ENCODE measurements around the gene LCN2. TPM values are rescaled to one million over a fixed set of nuclear protein-coding genes. Genes with fewer than 3 reads are reported as not detected.
"Not testable (repeated sequence)": the region's sequence is repeated elsewhere in the genome, so short reads cannot be mapped to it uniquely, and the experiment has no call there.

Gene LCN2
- total RNA-seq, 4 donors from 2014 or later = 0.58 to 222 (median 1.4) TPM; not detected in 1

- Histone ChIP-seq H3K9me3 (no peaks in the 10 kb centered on the region), H3K4me3 (no peak overlapping the region), H3K27ac (peak overlapping the region in 1 of 4 donors; percentile 38), H3K36me3 (peaks cover 0 to 67% of the 10 kb centered on the region in 2 donors), H3K4me1 (peaks cover 0 to 32% (median 0%) of the 10 kb centered on the region in 3 donors), H3K27me3 (no peaks in the 10 kb centered on the region)
- TF ChIP-seq POLR2AphosphoS5 (IDR thresholded peaks at IDR 0.05) = no peak
- TF ChIP-seq POLR2A (IDR thresholded peaks at IDR 0.05) = no peak
- TF ChIP-seq EP300 (IDR thresholded peaks at IDR 0.05) = no peak
- no peak for TF ChIP-seq CTCF (IDR thresholded peaks at IDR 0.05)
- ATAC-seq = no peak
- 57 to 58% methylated on average over 5 to 9 of the region's 15 CpGs for WGBS, 2 donors (ENCODE audit: low coverage in 1 of 2)
Measured at GRCh38 chr9:128108269-128109049, 40.8 kb upstream of the LCN2 start.

- 58 to 71% methylated on average over 11 of the region's 20 CpGs for WGBS, 2 donors (ENCODE audit: low coverage in 1 of 2)
- ATAC-seq = no peak
- Histone ChIP-seq H3K4me3 (no peak overlapping the region), H3K4me1 (peaks cover 0 to 25% (median 0%) of the 10 kb centered on the region in 3 donors), H3K27me3 (no peaks in the 10 kb centered on the region), H3K36me3 (peaks cover 0 to 67% of the 10 kb centered on the region in 2 donors), H3K9me3 (no peaks in the 10 kb centered on the region), H3K27ac (peak overlapping the region in 3 of 4 donors; percentile 22 to 43 (median 38))
- no peak for TF ChIP-seq POLR2AphosphoS5 (IDR thresholded peaks at IDR 0.05)
- TF ChIP-seq POLR2A (IDR thresholded peaks at IDR 0.05) = no peak
- TF ChIP-seq EP300 (IDR thresholded peaks at IDR 0.05) = no peak
- no peak for TF ChIP-seq CTCF (IDR thresholded peaks at IDR 0.05)
Measured at GRCh38 chr9:128109050-128109709, 40.1 kb upstream of the LCN2 start.

GRCh38 chr9:128111726-128112125 is 37.5 kb upstream of the LCN2 start:
- H3K4me3 ChIP-seq, H3K27ac ChIP-seq, H3K9me3 ChIP-seq, H3K27me3 ChIP-seq, ATAC-seq: not testable (repeated sequence)
- 51 to 90% methylated on average over 2 to 3 of the region's 12 CpGs for WGBS, 2 donors (ENCODE audit: low coverage in 1 of 2)
- Histone ChIP-seq H3K4me1 (peaks cover 0 to 20% (median 0%) of the 10 kb centered on the region in 3 donors), H3K36me3 (peaks cover 0 to 57% of the 10 kb centered on the region in 2 donors)

GRCh38 chr9:128113526-128114325 is 35.5 kb upstream of the LCN2 start:
- no peak for ATAC-seq
- H3K36me3 ChIP-seq = peaks cover 0 to 37% of the 10 kb centered on the region in 2 donors
- H3K9me3 ChIP-seq = no peaks in the 10 kb centered on the region
- no peak overlapping the region for H3K27ac ChIP-seq
- H3K4me3 ChIP-seq = no peak overlapping the region
- 86 to 89% methylated on average over 3 to 7 of the region's 12 CpGs for WGBS, 2 donors (ENCODE audit: low coverage in 1 of 2)
- H3K4me1 ChIP-seq = peaks cover 0 to 23% (median 5%) of the 10 kb centered on the region in 3 donors
- TF ChIP-seq POLR2A (IDR thresholded peaks at IDR 0.05) (no peak), POLR2AphosphoS5 (IDR thresholded peaks at IDR 0.05) (no peak), EP300 (IDR thresholded peaks at IDR 0.05) (no peak), CTCF (IDR thresholded peaks at IDR 0.05) (no peak)
- H3K27me3 ChIP-seq = no peaks in the 10 kb centered on the region
